Fibroblast of the aortic adventitia (primary cell): Measurements from ENCODE around the gene DPP4. TPM values are rescaled to one million over a fixed set of nuclear protein-coding genes. Genes with fewer than 3 reads are reported as not detected.

ENCODE experiments used
- DNase-seq: peaks from one replicate; pipeline ENCODE4 v3.0.0-alpha.2; 2010; ENCODE audit warnings: low read depth
- H3K4me3 ChIP-seq: 2 replicates; pipeline ENCODE4 v1.5.1; 2011; ENCODE audit warnings: low read depth, mild to moderate bottlenecking, control low read depth, low read length, moderate library complexity
- CTCF ChIP-seq: IDR thresholded peaks from 2 replicates; pipeline ENCODE4 v1.5.1; 2011; ENCODE audit warnings: mild to moderate bottlenecking, low read length, control low read depth, inconsistent platforms; ENCODE audit not compliant: insufficient read depth
- total RNA-seq: library from RNA; depleted of rRNA; stranded (reverse); fragments of >200 nt; gene quantifications from 2 replicates; pipeline ENCODE4 v1.2.3, GENCODE V29; 2012; ENCODE audit warnings: low replicate concordance

Gene DPP4
- total RNA-seq, 1 donor: 203 TPM

DNA sequence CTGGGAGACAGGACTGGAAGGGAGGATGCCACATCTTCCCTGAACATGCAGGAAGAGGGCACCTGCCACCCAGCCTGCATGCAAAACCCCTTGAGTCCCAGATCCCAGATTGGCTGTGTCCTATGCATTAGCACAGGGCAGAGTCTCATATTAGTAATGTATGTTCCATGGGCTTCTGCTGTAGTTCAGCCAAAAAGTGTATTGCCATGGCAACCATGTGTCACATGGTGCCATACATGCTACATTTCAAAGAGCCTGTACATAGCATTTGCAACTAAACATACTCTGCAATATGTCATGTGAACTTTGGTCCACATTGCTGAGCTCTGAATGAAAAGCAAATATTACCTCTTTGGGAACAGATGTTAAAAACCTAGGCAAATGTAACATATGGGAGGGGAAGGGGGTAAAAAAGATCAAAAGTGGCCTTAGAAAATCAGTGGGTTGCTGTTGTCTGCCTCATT, 78.4 kb downstream of the DPP4 start:
- H3K4me3 ChIP-seq: no peak overlapping the region
- DNase-seq: no peak
- TF ChIP-seq CTCF: no peak

- DNase-seq: no peak
- no peak for TF ChIP-seq CTCF
- H3K4me3 ChIP-seq: no peak overlapping the region
These were observed 79.1 kb downstream of the DPP4 start for GRCh38 chr2:161994761-161995520.

GRCh38 chr2:161992531-161992930, 81.5 kb downstream of the DPP4 start:
- DNase-seq: no peak
- TF ChIP-seq CTCF: no peak

GRCh38 chr2:161991991-161992390, 82.0 kb downstream of the DPP4 start:
- DNase-seq: no peak
- no peak for TF ChIP-seq CTCF
- no peak overlapping the region for H3K4me3 ChIP-seq

More at GRCh38 chr2:161992531-161992930, 81.5 kb downstream of the DPP4 start:
- no peak overlapping the region for H3K4me3 ChIP-seq

DNA sequence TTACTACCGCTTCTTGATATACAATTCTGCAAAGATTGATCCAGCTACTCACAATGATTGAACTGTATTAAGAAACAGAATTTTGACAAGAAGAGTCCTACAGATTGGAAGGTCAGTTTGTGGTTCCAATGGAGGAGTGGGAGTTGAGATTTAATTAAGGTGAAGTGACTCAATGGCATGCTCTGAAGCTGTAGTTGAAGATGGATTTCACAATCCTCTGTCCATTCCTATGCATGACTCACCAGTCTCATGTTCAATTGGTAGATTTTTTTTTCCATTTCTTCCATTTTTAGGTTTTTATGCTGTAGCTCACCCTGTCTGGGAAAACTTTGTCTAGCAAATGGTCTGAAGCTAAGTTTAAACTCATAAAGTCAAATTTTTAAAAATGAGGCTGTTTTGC, 83.3 kb downstream of the DPP4 start:
- no peak for TF ChIP-seq CTCF
- no peak overlapping the region for H3K4me3 ChIP-seq
- peak; percentile 92 for DNase-seq

DNA sequence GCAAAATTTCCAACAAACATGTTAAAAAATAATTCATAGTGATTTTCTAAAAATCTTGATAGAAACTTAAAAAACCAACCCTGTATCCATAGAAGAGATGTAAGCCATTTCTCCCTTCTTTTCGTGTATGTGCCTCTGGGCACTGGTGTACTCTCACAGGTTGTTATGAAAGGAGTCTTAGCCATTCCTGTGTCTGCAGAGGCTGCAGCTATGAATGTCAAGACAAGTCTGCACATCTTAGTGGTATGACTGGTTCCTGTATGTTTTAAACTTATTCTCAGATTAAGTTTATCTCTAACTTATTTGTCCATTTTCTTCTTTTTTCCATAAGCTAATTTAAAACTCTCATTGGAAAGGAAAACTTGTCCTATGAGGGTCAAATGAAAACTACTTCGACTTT, 84.0 kb downstream of the DPP4 start:
- no peak for DNase-seq
- TF ChIP-seq CTCF: no peak

GRCh38 chr2:161988589-161988988, 85.4 kb downstream of the DPP4 start:
- H3K4me3 ChIP-seq: no peak overlapping the region
- TF ChIP-seq CTCF: peak; percentile 35
- DNase-seq: no peak

More for the DNA sequence above, 84.0 kb downstream of the DPP4 start:
- no peak overlapping the region for H3K4me3 ChIP-seq
